ENCODE data around the gene ZNF664.

DNA sequence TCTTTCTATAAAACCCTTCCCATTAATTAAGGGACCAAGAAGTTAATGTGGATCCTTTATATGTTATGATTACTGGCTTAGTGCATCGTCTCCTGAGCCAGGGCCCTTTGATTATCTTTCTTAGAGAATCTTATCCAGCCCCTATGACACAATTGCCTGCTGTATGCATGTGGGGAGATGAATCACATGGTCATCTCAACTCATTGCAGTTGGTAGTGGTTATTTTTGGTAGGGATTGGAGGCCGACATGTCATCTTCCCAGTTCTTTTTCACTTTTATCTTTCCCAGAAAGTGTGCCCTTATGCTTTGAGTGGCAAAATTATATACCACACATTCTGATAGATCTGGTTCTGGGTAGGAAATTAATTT, 26.0 kb downstream of the ZNF664 start:
- TF ChIP-seq, protein P1, sequence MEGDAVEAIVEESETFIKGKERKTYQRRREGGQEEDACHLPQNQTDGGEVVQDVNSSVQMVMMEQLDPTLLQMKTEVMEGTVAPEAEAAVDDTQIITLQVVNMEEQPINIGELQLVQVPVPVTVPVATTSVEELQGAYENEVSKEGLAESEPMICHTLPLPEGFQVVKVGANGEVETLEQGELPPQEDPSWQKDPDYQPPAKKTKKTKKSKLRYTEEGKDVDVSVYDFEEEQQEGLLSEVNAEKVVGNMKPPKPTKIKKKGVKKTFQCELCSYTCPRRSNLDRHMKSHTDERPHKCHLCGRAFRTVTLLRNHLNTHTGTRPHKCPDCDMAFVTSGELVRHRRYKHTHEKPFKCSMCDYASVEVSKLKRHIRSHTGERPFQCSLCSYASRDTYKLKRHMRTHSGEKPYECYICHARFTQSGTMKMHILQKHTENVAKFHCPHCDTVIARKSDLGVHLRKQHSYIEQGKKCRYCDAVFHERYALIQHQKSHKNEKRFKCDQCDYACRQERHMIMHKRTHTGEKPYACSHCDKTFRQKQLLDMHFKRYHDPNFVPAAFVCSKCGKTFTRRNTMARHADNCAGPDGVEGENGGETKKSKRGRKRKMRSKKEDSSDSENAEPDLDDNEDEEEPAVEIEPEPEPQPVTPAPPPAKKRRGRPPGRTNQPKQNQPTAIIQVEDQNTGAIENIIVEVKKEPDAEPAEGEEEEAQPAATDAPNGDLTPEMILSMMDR (IDR thresholded peaks at IDR 0.05; ENCODE audit: insufficient read depth, low read depth, low read length): no peak
- TF ChIP-seq EZH2 (IDR thresholded peaks at IDR 0.05; ENCODE audit: insufficient read depth, low read length): no peak

All from astrocyte (in vitro differentiated cells and primary cell).